Measurements from ENCODE around the gene FRMD6. TPM values are rescaled to one million over a fixed set of nuclear protein-coding genes. Genes with fewer than 3 reads are reported as not detected.

The FRMD6 gene
- total and polyA plus RNA-seq, 10 of the 15 experiments (the other 5 are each of a cell fraction or from before 2014, with no cell fraction given) = 0.86 to 7.8 (median 3.3) TPM

DNA sequence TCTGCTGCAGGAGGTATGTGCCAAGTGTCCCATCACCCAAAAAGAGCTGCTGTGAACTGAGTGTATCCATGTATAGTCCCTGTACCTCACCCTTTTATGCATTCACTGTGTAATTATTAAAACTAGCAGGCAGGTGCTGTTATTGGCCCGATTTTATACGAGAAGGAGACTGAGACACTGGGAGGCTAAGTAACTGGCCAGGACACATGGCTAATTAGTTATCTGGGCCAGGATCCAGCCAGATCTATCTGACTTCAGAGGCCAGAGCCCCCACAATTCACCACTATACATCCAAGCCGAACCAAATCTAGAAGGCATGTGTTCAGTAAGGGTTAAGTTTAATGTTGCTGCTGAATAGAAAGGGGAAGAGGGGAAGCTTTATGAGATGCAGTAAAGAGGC is 73.4 kb downstream of the FRMD6 start:
- CTCF ChIA-PET = no interaction called here

More for the DNA sequence above, 73.4 kb downstream of the FRMD6 start:
- ChIA-PET SMC1A (ENCODE audit: uncharacterized antibody, unreplicated experiment) (no interaction called here), POLR2A (no interaction called here), RAD21 (ENCODE audit: unreplicated experiment) (no interaction called here)
- no peak for DNase-seq (ENCODE audit: low read depth, low spot score)
- Histone ChIP-seq H3K27me3 (replicated peaks in 1 of 2; ENCODE audit: control insufficient read depth in 2 of 2, insufficient read depth in 2 of 2, low read length in 1 of 2) (no peaks in the 10 kb centered on the region), H3K9me3 (replicated peaks; ENCODE audit: control insufficient read depth, insufficient read depth, low read length) (no peaks in the 10 kb centered on the region; the same call in 2 of the 3 replicates), H3K4me1 (ENCODE audit: control insufficient read depth, insufficient read depth, low read length) (no peaks in the 10 kb centered on the region), H2AFZ (ENCODE audit: control insufficient read depth, low read depth, low read length) (no peak overlapping the region), H3K79me2 (ENCODE audit: control insufficient read depth, insufficient read depth, low read length) (no peaks in the 10 kb centered on the region), H3K4me3 (no peak overlapping the region), H3K36me3 (ENCODE audit: control insufficient read depth in 2 of 2, insufficient read depth in 2 of 2, low read length in 1 of 2) (no peaks in the 10 kb centered on the region), H3K4me2 (ENCODE audit: control insufficient read depth, insufficient read depth) (no peak overlapping the region), H4K20me1 (ENCODE audit: control insufficient read depth, insufficient read depth) (no peaks in the 10 kb centered on the region), H3K27ac (ENCODE audit: control insufficient read depth, insufficient read depth) (no peak overlapping the region), H3K9ac (ENCODE audit: control insufficient read depth, insufficient read depth, low read length) (no peak overlapping the region)
- TF ChIP-seq SREBF1 (IDR thresholded peaks at IDR 0.05; ENCODE audit: low read length) (no peak), ZBED1 (IDR thresholded peaks at IDR 0.05; ENCODE audit: borderline replicate concordance) (no peak), SP1 (IDR thresholded peaks at IDR 0.05; ENCODE audit: low read depth, low read length) (no peak), RAD51 (IDR thresholded peaks at IDR 0.05) (no peak), ZNF207 (IDR thresholded peaks at IDR 0.05; ENCODE audit: borderline replicate concordance) (no peak), ZNF622 (IDR thresholded peaks at IDR 0.05) (no peak), POLR2A (IDR thresholded peaks at IDR 0.05; ENCODE audit: low read depth, low read length) (no peak), BHLHE40 (IDR thresholded peaks at IDR 0.05; ENCODE audit: borderline replicate concordance in 1 of 2, low read depth in 2 of 2, low read length in 1 of 2) (no peak), CBFB (IDR thresholded peaks at IDR 0.05; ENCODE audit: low read depth) (no peak), FOXK2 (IDR thresholded peaks at IDR 0.05) (no peak), TCF3 (IDR thresholded peaks at IDR 0.05; ENCODE audit: borderline replicate concordance, insufficient read depth, low read depth, low read length) (no peak), EZH2 (IDR thresholded peaks at IDR 0.05; ENCODE audit: borderline replicate concordance, control insufficient read depth, low read depth, low read length) (no peak), RFX5 (IDR thresholded peaks at IDR 0.05; ENCODE audit: low read depth, low read length) (no peak), MTA3 (IDR thresholded peaks at IDR 0.05; ENCODE audit: borderline replicate concordance, low read length) (no peak), EGR1 (IDR thresholded peaks at IDR 0.05; ENCODE audit: borderline replicate concordance in 1 of 2, low read depth in 2 of 2, low read length in 2 of 2) (no peak), RCOR1 (conservative IDR thresholded peaks at IDR 0.05; ENCODE audit: low read depth, low read length) (no peak)
- TF ChIP-seq, protein P1, sequence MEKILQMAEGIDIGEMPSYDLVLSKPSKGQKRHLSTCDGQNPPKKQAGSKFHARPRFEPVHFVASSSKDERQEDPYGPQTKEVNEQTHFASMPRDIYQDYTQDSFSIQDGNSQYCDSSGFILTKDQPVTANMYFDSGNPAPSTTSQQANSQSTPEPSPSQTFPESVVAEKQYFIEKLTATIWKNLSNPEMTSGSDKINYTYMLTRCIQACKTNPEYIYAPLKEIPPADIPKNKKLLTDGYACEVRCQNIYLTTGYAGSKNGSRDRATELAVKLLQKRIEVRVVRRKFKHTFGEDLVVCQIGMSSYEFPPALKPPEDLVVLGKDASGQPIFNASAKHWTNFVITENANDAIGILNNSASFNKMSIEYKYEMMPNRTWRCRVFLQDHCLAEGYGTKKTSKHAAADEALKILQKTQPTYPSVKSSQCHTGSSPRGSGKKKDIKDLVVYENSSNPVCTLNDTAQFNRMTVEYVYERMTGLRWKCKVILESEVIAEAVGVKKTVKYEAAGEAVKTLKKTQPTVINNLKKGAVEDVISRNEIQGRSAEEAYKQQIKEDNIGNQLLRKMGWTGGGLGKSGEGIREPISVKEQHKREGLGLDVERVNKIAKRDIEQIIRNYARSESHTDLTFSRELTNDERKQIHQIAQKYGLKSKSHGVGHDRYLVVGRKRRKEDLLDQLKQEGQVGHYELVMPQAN (conservative IDR thresholded peaks at IDR 0.05) = no peak
- TF ChIP-seq, protein P2, sequence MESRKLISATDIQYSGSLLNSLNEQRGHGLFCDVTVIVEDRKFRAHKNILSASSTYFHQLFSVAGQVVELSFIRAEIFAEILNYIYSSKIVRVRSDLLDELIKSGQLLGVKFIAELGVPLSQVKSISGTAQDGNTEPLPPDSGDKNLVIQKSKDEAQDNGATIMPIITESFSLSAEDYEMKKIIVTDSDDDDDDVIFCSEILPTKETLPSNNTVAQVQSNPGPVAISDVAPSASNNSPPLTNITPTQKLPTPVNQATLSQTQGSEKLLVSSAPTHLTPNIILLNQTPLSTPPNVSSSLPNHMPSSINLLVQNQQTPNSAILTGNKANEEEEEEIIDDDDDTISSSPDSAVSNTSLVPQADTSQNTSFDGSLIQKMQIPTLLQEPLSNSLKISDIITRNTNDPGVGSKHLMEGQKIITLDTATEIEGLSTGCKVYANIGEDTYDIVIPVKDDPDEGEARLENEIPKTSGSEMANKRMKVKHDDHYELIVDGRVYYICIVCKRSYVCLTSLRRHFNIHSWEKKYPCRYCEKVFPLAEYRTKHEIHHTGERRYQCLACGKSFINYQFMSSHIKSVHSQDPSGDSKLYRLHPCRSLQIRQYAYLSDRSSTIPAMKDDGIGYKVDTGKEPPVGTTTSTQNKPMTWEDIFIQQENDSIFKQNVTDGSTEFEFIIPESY (IDR thresholded peaks at IDR 0.05) = no peak
- TF ChIP-seq, protein P3, sequence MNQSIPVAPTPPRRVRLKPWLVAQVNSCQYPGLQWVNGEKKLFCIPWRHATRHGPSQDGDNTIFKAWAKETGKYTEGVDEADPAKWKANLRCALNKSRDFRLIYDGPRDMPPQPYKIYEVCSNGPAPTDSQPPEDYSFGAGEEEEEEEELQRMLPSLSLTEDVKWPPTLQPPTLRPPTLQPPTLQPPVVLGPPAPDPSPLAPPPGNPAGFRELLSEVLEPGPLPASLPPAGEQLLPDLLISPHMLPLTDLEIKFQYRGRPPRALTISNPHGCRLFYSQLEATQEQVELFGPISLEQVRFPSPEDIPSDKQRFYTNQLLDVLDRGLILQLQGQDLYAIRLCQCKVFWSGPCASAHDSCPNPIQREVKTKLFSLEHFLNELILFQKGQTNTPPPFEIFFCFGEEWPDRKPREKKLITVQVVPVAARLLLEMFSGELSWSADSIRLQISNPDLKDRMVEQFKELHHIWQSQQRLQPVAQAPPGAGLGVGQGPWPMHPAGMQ (IDR thresholded peaks at IDR 0.05; ENCODE audit: borderline replicate concordance) = no peak
- intact Hi-C loops (cut with micrococcal nuclease; ENCODE audit: unreplicated experiment) (no loop called here), in situ Hi-C loops (cut with MboI) (no loop called here)
- no TSS peak for BruUV-seq (replicated peaks)
- 61% methylated on average over 3 of the region's 3 CpGs for WGBS (ENCODE audit: insufficient coverage, insufficient replicate concordance, low lambda C conversion rate, missing lambda C conversion rate)
- peak; percentile 20; the same call in 1 of the 3 replicates for ATAC-seq
- no peak for FAIRE-seq
